SU-DHL-6 (cell line): ENCODE data around the gene CYP2C19.

ENCODE experiments used
- H2AFZ ChIP-seq: fragments of 200-600 bp; sonication (generic); 2 replicates; pipeline ENCODE4 v1.6.1; 2014; ENCODE audit warnings: low read depth, mild to moderate bottlenecking, moderate library complexity, mixed read lengths, antibody characterized with exemption, low read length; ENCODE audit not compliant: severe bottlenecking
- H3F3A ChIP-seq: fragments of 200-600 bp; shearing (Covaris generic); 2 replicates; pipeline ENCODE4 v1.6.0; 2016; ENCODE audit warnings: antibody characterized with exemption, mild to moderate bottlenecking; ENCODE audit not compliant: insufficient read depth
- H3K27ac ChIP-seq: fragments of 200-600 bp; sonication (generic); 2 replicates; pipeline ENCODE4 v1.5.1; 2016; ENCODE audit warnings: low read depth, mild to moderate bottlenecking, low read length, moderate library complexity, mixed read lengths
- H3K27me3 ChIP-seq: fragments of 200-600 bp; sonication (generic), shearing (Covaris generic); 2 replicates; pipeline ENCODE4 v1.6.0; 2014; ENCODE audit warnings: mild to moderate bottlenecking, low read length
- H3K36me3 ChIP-seq: fragments of 200-600 bp; sonication (generic); 2 replicates; pipeline ENCODE4 v1.6.1; 2014; ENCODE audit warnings: mild to moderate bottlenecking, low read length, mixed read lengths
- H3K4me2 ChIP-seq: fragments of 300-600, 200-600 bp; shearing (Covaris generic), sonication (generic); 2 replicates; pipeline ENCODE4 v1.6.0; 2014; ENCODE audit warnings: low read length, low read depth, mild to moderate bottlenecking; ENCODE audit not compliant: poor library complexity, severe bottlenecking
- H3K4me3 ChIP-seq: fragments of 200-600 bp; sonication (generic); 2 replicates; pipeline ENCODE4 v1.5.1; 2014; ENCODE audit warnings: antibody characterized with exemption, low read length, mild to moderate bottlenecking, mixed read lengths; ENCODE audit not compliant: insufficient read depth, poor library complexity, severe bottlenecking
- H3K79me2 ChIP-seq: fragments of 200-600 bp; sonication (generic); 2 replicates; pipeline ENCODE4 v1.6.1; 2014; ENCODE audit warnings: mild to moderate bottlenecking, low read length, moderate library complexity; ENCODE audit not compliant: insufficient read depth
- H3K9ac ChIP-seq: fragments of 200-600 bp; sonication (generic); 2 replicates; pipeline ENCODE4 v1.7.0; 2014; ENCODE audit warnings: mild to moderate bottlenecking, low read length
- H3K9me2 ChIP-seq: fragments of 200-600 bp; sonication (generic); replicated peaks from 2 replicates; pipeline ENCODE4 v1.6.1; 2014; ENCODE audit warnings: low read length; ENCODE audit not compliant: insufficient read depth
- H3K9me3 ChIP-seq: fragments of 200-600 bp; sonication (generic); 2 replicates; pipeline ENCODE4 v1.6.1; 2014; ENCODE audit warnings: low read length, mixed read lengths; ENCODE audit not compliant: insufficient read depth
- H4K20me1 ChIP-seq: fragments of 200-600 bp; sonication (generic); 2 replicates; pipeline ENCODE4 v1.6.1; 2014; ENCODE audit warnings: low read depth, mild to moderate bottlenecking, antibody characterized with exemption, low read length, moderate library complexity, mixed read lengths
- CTCF ChIP-seq: fragments of 200-600 bp; sonication (generic); IDR thresholded peaks from one replicate; pipeline ENCODE4 v1.5.1; 2017; ENCODE audit warnings: antibody characterized with exemption, mild to moderate bottlenecking, low read length, moderate library complexity; ENCODE audit not compliant: insufficient read depth, poor library complexity, severe bottlenecking
- EZH2phosphoT487 ChIP-seq: fragments of 200-600 bp; sonication (generic), shearing (Covaris generic); conservative IDR thresholded peaks from 2 replicates; pipeline ENCODE4 v1.6.1; 2018; ENCODE audit warnings: mild to moderate bottlenecking, antibody characterized with exemption, low read length, moderate library complexity, mixed read lengths

CYP2C19 gene

GRCh38 chr10:94738588-94738987 is 23.9 kb upstream of the CYP2C19 start:
- no peak overlapping the region for H3K27ac ChIP-seq
- H3K4me2 ChIP-seq = no peak overlapping the region
- H3K9me2 ChIP-seq = no peaks in the 10 kb centered on the region
- H2AFZ ChIP-seq = no peak overlapping the region
- no peak overlapping the region for H3K9ac ChIP-seq
- no peaks in the 10 kb centered on the region for H4K20me1 ChIP-seq
- TF ChIP-seq EZH2phosphoT487 (no peak), CTCF (no peak)
- H3K4me3 ChIP-seq = no peak overlapping the region
- H3K27me3 ChIP-seq = no peaks in the 10 kb centered on the region
- H3F3A ChIP-seq = no peaks in the 10 kb centered on the region
- no peaks in the 10 kb centered on the region for H3K79me2 ChIP-seq
- no peaks in the 10 kb centered on the region for H3K36me3 ChIP-seq
- no peaks in the 10 kb centered on the region for H3K9me3 ChIP-seq

- no peak overlapping the region for H3K4me3 ChIP-seq
- H3K9me3 ChIP-seq = no peaks in the 10 kb centered on the region
- H3K9me2 ChIP-seq = no peaks in the 10 kb centered on the region
- no peaks in the 10 kb centered on the region for H4K20me1 ChIP-seq
- H3K79me2 ChIP-seq = no peaks in the 10 kb centered on the region
- no peak overlapping the region for H3K27ac ChIP-seq
- H3K9ac ChIP-seq = no peak overlapping the region
- H3K4me2 ChIP-seq = no peak overlapping the region
- no peaks in the 10 kb centered on the region for H3K36me3 ChIP-seq
- TF ChIP-seq EZH2phosphoT487 = no peak
- no peak for TF ChIP-seq CTCF
- H3K27me3 ChIP-seq = no peaks in the 10 kb centered on the region
- no peaks in the 10 kb centered on the region for H3F3A ChIP-seq
- no peak overlapping the region for H2AFZ ChIP-seq
Observed at GRCh38 chr10:94747137-94747536, 15.3 kb upstream of the CYP2C19 start.

GRCh38 chr10:94747838-94748237 is 14.6 kb upstream of the CYP2C19 start:
- Histone ChIP-seq H3K4me2 (no peak overlapping the region), H3K36me3 (no peaks in the 10 kb centered on the region), H3K4me3 (no peak overlapping the region), H3K9me3 (no peaks in the 10 kb centered on the region), H3K9me2 (no peaks in the 10 kb centered on the region), H4K20me1 (no peaks in the 10 kb centered on the region), H3K27me3 (no peaks in the 10 kb centered on the region), H3K9ac (no peak overlapping the region), H3K27ac (no peak overlapping the region), H3F3A (no peaks in the 10 kb centered on the region), H2AFZ (no peak overlapping the region), H3K79me2 (no peaks in the 10 kb centered on the region)
- no peak for TF ChIP-seq CTCF
- TF ChIP-seq EZH2phosphoT487 = no peak
